Measurements from ENCODE around the gene KCNK4.

KCNK4 gene

DNA sequence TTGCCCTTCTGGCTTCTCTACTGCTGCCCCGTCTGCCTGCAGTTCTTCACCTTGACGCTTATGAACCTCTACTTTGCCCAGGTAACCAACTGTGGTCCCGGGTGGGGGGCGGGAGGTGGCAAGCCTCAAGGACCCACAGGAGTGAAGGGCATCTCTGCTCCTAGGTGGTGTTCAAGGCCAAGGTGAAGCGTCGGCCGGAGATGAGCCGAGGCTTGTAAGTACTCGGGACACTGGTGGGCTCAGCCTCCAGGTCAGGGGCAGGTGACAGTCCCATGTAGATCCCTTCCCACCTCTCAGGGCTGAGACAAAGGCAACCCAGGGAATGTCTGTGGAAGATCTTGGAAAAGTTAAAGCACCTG is 4.3 kb upstream of the KCNK4 start:
- Histone ChIP-seq H3K4me3 (replicated peaks; ENCODE audit: insufficient read depth, low read length) (no peak overlapping the region), H3K27me3 (ENCODE audit: insufficient read depth, poor library complexity, severe bottlenecking) (peaks cover 12% of the 10 kb centered on the region), H3K27ac (replicated peaks) (no peak overlapping the region)
- no peak for TF ChIP-seq SPI1 (IDR thresholded peaks at IDR 0.05; ENCODE audit: borderline replicate concordance, low read depth)
- TF ChIP-seq POLR2AphosphoS5 (IDR thresholded peaks at IDR 0.05; ENCODE audit: low read depth), result no peak
- no peak for TF ChIP-seq GABPA (IDR thresholded peaks at IDR 0.05; ENCODE audit: low read depth)
- TF ChIP-seq, protein P1, sequence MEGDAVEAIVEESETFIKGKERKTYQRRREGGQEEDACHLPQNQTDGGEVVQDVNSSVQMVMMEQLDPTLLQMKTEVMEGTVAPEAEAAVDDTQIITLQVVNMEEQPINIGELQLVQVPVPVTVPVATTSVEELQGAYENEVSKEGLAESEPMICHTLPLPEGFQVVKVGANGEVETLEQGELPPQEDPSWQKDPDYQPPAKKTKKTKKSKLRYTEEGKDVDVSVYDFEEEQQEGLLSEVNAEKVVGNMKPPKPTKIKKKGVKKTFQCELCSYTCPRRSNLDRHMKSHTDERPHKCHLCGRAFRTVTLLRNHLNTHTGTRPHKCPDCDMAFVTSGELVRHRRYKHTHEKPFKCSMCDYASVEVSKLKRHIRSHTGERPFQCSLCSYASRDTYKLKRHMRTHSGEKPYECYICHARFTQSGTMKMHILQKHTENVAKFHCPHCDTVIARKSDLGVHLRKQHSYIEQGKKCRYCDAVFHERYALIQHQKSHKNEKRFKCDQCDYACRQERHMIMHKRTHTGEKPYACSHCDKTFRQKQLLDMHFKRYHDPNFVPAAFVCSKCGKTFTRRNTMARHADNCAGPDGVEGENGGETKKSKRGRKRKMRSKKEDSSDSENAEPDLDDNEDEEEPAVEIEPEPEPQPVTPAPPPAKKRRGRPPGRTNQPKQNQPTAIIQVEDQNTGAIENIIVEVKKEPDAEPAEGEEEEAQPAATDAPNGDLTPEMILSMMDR (IDR thresholded peaks at IDR 0.05; ENCODE audit: insufficient read depth, low read length), result no peak
- TF ChIP-seq, protein P2, sequence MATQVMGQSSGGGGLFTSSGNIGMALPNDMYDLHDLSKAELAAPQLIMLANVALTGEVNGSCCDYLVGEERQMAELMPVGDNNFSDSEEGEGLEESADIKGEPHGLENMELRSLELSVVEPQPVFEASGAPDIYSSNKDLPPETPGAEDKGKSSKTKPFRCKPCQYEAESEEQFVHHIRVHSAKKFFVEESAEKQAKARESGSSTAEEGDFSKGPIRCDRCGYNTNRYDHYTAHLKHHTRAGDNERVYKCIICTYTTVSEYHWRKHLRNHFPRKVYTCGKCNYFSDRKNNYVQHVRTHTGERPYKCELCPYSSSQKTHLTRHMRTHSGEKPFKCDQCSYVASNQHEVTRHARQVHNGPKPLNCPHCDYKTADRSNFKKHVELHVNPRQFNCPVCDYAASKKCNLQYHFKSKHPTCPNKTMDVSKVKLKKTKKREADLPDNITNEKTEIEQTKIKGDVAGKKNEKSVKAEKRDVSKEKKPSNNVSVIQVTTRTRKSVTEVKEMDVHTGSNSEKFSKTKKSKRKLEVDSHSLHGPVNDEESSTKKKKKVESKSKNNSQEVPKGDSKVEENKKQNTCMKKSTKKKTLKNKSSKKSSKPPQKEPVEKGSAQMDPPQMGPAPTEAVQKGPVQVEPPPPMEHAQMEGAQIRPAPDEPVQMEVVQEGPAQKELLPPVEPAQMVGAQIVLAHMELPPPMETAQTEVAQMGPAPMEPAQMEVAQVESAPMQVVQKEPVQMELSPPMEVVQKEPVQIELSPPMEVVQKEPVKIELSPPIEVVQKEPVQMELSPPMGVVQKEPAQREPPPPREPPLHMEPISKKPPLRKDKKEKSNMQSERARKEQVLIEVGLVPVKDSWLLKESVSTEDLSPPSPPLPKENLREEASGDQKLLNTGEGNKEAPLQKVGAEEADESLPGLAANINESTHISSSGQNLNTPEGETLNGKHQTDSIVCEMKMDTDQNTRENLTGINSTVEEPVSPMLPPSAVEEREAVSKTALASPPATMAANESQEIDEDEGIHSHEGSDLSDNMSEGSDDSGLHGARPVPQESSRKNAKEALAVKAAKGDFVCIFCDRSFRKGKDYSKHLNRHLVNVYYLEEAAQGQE (IDR thresholded peaks at IDR 0.05; ENCODE audit: insufficient replicate concordance, low read depth), result no peak
- no peak for DNase-seq (ENCODE audit: low read depth in 1 of 2, low spot score in 1 of 2)

DNA sequence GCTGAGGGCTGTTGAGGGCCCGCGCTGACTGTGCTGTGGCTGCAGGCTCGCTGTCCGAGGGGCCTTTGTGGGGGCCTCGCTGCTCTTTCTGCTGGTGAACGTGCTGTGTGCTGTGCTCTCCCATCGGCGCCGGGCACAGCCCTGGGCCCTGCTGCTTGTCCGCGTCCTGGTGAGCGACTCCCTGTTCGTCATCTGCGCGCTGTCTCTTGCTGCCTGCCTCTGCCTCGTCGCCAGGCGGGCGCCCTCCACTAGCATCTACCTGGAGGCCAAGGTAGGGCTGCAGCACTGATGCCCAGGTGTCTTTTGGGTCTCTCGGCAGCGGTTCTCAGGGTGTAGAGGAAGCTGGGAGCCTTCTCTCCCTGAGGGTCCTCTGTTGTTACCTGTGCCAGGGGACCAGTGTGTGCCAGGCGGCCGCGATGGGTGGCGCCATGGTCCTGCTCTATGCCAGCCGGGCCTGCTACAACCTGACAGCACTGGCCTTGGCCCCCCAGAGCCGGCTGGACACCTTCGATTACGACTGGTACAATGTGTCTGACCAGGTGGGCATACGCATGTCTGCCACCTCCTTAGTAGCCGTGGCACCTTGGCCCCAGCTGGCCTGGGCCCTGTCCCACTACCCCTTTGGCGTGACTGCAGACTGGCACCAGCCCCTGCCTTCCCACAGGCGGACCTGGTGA is 3.3 kb upstream of the KCNK4 start:
- H3K27ac ChIP-seq (replicated peaks), result no peak overlapping the region
- DNase-seq (ENCODE audit: low read depth in 1 of 2, low spot score in 1 of 2), result no peak
- no peak overlapping the region for H3K4me3 ChIP-seq (replicated peaks; ENCODE audit: insufficient read depth, low read length)
- peaks cover 20% of the 10 kb centered on the region for H3K27me3 ChIP-seq (ENCODE audit: insufficient read depth, poor library complexity, severe bottlenecking)
- TF ChIP-seq, protein P2 (IDR thresholded peaks at IDR 0.05; ENCODE audit: insufficient replicate concordance, low read depth), result no peak
- no peak for TF ChIP-seq GABPA (IDR thresholded peaks at IDR 0.05; ENCODE audit: low read depth)
- TF ChIP-seq, protein P1 (IDR thresholded peaks at IDR 0.05; ENCODE audit: insufficient read depth, low read length), result no peak

DNA sequence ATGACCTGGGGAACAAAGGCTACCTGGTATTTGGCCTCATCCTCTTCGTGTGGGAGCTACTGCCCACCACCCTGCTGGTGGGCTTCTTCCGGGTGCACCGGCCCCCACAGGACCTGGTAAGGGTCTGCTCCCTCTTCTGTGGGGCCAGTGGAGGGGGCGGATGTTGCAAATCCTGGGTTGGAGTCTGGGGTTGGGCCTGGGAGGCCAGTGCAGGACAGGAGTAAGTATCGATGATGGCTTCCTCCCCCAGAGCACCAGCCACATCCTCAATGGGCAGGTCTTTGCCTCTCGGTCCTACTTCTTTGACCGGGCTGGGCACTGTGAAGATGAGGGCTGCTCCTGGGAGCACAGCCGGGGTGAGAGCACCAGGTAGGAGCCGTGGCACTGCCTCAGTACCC is 2.8 kb upstream of the KCNK4 start:
- TF ChIP-seq SPI1 (IDR thresholded peaks at IDR 0.05; ENCODE audit: borderline replicate concordance, low read depth) (no peak), POLR2AphosphoS5 (IDR thresholded peaks at IDR 0.05; ENCODE audit: low read depth) (no peak), GABPA (IDR thresholded peaks at IDR 0.05; ENCODE audit: low read depth) (no peak)
- TF ChIP-seq, protein P1 (IDR thresholded peaks at IDR 0.05; ENCODE audit: insufficient read depth, low read length), result no peak
- TF ChIP-seq, protein P2 (IDR thresholded peaks at IDR 0.05; ENCODE audit: insufficient replicate concordance, low read depth), result no peak
- no peak for DNase-seq (ENCODE audit: low read depth in 1 of 2, low spot score in 1 of 2)
- Histone ChIP-seq H3K27ac (replicated peaks) (no peak overlapping the region), H3K4me3 (replicated peaks; ENCODE audit: insufficient read depth, low read length) (no peak overlapping the region), H3K27me3 (ENCODE audit: insufficient read depth, poor library complexity, severe bottlenecking) (peaks cover 25% of the 10 kb centered on the region)

All from HL-60 (cell line).